Raji (cell line): ENCODE data around the gene KCNK7.

ENCODE experiments used
- POLR2A ChIP-seq: IDR thresholded peaks from 2 replicates; pipeline ENCODE4 v1.6.1; 2011; ENCODE audit warnings: low read depth, low read length, control low read depth; ENCODE audit not compliant: insufficient read depth

The KCNK7 gene

GRCh38 chr11:65617990-65618751 is 22.6 kb upstream of the KCNK7 start:
- no peak for TF ChIP-seq POLR2A

- no peak for TF ChIP-seq POLR2A
These were observed 21.7 kb upstream of the KCNK7 start for GRCh38 chr11:65617136-65617850.

GRCh38 chr11:65616575-65617001 is 21.0 kb upstream of the KCNK7 start:
- TF ChIP-seq POLR2A, result no peak

GRCh38 chr11:65615950-65616574 is 20.5 kb upstream of the KCNK7 start:
- no peak for TF ChIP-seq POLR2A

GRCh38 chr11:65615229-65615949 is 19.8 kb upstream of the KCNK7 start, which contains the start of gene PCNX3:
Gene PCNX3, plus strand, starts transcription at chr11:65615776. Its CDS starts 536 bp downstream, at chr11:65616312.
- TF ChIP-seq POLR2A, result peak; percentile 63

- TF ChIP-seq POLR2A, result no peak
These were observed 17.7 kb upstream of the KCNK7 start for GRCh38 chr11:65613091-65613928.

- TF ChIP-seq POLR2A, result no peak
These were observed 17.1 kb upstream of the KCNK7 start for GRCh38 chr11:65612691-65613090.

- no peak for TF ChIP-seq POLR2A
These were observed 16.4 kb upstream of the KCNK7 start for GRCh38 chr11:65611758-65612603.

- no peak for TF ChIP-seq POLR2A
These were observed 15.6 kb upstream of the KCNK7 start for GRCh38 chr11:65611028-65611757.

- no peak for TF ChIP-seq POLR2A
These were observed 14.8 kb upstream of the KCNK7 start for GRCh38 chr11:65610404-65610803.

- no peak for TF ChIP-seq POLR2A
These were observed 14.1 kb upstream of the KCNK7 start for GRCh38 chr11:65609665-65610064.

GRCh38 chr11:65609229-65609628 is 13.6 kb upstream of the KCNK7 start:
- TF ChIP-seq POLR2A, result no peak
